GM12801 (cell line): Measurements from ENCODE around the gene GLT8D2.

Experiments used
- TF ChIP-seq, protein P1 (sequence below): IDR thresholded peaks from one replicate; pipeline ENCODE4 v1.5.1; 2011; ENCODE audit warnings: control low read depth; ENCODE audit not compliant: insufficient read length; ENCODE audit errors: extremely low read depth

GLT8D2 gene

DNA sequence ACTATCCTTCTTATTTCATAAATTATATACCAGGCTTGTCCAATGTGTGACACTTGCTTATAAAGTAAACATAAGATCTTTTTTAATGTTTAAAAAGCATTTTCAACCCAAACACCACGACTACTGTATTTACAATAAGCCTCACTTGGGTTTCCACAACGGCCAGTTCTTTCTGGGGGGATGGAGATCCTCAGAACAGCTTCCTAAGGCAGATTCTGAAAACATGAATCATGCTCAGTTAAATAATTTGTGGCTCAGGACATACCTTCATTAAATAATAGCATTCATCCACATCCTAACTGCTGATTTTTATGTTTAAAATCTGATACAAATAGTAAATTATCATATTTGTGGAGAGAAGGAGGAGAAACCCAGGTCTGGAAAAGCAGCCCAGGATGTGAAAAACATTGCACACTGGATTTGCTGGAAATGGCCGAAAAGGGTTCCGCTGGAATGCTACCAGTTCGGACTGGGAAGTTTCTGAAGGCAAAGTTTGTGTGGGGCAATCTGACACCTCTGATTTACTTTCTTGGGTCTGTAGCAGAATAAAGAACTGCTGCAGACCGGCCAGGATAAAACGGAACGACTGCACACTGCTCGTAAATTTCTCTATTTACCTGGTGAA lies 597 bp downstream of the GLT8D2 start:
- TF ChIP-seq, protein P1, sequence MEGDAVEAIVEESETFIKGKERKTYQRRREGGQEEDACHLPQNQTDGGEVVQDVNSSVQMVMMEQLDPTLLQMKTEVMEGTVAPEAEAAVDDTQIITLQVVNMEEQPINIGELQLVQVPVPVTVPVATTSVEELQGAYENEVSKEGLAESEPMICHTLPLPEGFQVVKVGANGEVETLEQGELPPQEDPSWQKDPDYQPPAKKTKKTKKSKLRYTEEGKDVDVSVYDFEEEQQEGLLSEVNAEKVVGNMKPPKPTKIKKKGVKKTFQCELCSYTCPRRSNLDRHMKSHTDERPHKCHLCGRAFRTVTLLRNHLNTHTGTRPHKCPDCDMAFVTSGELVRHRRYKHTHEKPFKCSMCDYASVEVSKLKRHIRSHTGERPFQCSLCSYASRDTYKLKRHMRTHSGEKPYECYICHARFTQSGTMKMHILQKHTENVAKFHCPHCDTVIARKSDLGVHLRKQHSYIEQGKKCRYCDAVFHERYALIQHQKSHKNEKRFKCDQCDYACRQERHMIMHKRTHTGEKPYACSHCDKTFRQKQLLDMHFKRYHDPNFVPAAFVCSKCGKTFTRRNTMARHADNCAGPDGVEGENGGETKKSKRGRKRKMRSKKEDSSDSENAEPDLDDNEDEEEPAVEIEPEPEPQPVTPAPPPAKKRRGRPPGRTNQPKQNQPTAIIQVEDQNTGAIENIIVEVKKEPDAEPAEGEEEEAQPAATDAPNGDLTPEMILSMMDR: no peak

DNA sequence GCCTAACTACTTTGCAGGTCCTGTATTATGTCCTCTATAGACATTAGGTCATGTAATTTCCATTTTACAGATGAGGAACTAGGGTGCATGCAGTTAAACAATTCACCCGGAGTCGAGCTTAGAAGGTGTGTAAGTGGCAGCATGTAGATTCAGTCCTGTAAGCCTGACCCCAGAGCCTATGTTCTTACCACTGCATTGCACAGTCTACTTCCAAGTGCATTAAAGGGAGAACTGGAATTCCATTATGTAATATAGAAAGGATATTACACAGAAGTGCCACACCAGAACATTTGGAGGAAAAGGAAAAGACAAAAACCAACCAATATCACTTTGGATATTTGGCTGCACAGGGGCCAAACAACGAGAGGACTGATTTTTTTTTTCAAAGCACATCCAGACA lies 1.2 kb downstream of the GLT8D2 start:
- TF ChIP-seq, protein P1: no peak

- TF ChIP-seq, protein P1: no peak
Measured at GRCh38 chr12:104048162-104048561, 1.8 kb downstream of the GLT8D2 start.

DNA sequence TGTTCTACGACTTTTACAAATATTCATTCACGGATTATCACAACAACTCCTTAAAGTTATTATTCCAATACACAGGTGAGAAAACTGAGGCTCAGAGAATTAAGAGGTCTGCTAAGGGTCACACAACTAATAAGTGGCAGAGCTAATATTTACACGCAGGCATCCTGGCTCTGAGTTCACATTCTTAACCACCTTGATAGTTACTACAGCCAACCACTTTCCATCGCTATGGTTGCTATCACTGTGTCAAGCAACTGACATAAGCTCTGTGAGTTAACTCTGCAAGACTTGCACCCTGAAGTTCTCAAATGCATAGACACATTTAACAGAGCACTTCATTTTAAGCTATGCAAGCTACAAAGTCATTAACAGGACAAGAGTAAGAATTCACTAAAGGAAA lies 3.7 kb downstream of the GLT8D2 start:
- TF ChIP-seq, protein P1: no peak

GRCh38 chr12:104044158-104044557 lies 5.8 kb downstream of the GLT8D2 start:
- TF ChIP-seq, protein P1: no peak

GRCh38 chr12:104042580-104042979 lies 7.4 kb downstream of the GLT8D2 start:
- TF ChIP-seq, protein P1: no peak

DNA sequence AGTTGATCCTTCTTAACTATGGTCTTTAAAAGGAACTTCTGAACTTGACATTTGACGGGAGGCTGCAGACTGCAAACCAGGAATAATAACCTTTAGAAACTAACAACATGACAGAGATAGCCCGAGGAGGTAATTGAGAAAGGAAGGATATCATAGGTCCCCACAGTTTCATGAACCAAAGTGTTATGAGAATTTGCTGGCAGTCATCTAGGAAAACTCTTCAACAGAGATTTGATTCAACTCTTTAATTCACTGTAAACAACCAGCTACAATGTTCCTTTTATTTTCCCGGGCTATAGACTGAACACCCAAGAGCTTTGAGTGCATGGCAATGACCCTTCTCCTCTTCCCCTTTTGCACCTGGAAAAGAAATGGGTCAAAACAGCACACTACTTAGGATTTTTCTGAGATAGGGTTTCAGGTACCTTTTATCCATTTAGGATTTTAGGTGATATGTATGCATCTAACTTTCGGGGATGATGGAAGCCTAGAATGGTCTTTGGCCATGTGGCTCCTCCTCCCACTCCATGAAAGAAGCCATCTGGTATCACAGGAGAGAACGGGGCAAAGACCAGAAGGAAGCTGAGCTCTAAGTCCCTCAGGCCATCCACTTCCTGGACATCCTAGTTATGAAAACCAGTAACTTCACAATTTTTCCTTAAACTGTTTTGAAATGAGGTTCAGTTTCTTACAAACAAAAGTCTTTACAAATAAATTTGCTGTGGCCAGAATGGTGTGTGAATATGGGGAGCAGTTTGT lies 23.0 kb downstream of the GLT8D2 start:
- TF ChIP-seq, protein P1: no peak
